ENCODE measurements around the gene LARP1. TPM values are rescaled to one million over a fixed set of nuclear protein-coding genes. Genes with fewer than 3 reads are reported as not detected.

Gene LARP1
- polyA plus RNA-seq, 1 donor from 2014 or later: 24.9 TPM

DNA sequence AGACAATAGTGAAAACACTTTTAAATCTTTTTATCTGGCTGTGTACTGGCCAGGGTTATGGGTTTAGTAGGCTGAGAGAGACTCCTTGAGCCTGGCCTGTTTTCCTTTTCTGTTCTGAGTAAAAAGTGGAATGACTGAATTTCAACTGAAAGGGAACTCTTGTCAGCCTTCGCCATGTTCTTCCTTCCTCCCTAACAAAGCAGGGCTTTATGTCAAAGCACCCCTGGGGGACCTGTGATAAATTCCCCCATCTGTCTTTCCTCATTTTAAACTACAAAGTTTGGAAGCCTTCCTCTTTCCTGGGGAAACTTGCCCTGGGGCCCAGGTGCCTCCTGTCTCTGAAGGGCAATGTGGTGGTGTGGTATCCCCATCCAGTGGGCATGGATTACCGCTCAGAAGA, 29.7 kb downstream of the LARP1 start:
- H3K9me3 Mint-ChIP-seq: no peaks in the 10 kb centered on the region
- peak overlapping the region in 2 of 4 donors; percentile 24 to 30 for H3K4me3 Mint-ChIP-seq
- H3K36me3 Mint-ChIP-seq: no peaks in the 10 kb centered on the region
- peak overlapping the region; percentile 28 to 83 (median 74) for H3K27ac Mint-ChIP-seq
- no peaks in the 10 kb centered on the region for H3K27me3 Mint-ChIP-seq
- H3K4me1 Mint-ChIP-seq: peaks cover 53 to 59% (median 59%) of the 10 kb centered on the region in 3 donors

DNA sequence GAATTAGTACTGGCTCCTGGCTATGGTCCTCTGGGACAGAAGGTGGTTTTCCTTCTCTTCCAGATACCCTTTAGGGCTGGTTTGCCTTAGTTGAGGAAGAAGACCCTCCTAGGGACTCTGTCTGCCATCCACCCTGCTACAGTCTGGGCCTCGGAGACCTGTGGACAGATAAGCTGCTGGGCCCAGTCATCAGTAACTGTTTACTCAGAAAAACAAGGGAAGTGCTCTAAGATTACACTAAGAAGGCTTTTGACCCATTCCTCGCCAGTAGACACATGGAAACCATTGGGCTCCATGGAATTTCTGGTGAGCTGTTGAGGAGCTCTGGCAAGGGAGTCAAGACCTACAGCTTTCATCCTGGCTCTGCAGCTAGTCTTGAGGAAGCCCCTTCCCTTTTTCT, 31.2 kb downstream of the LARP1 start:
- peak overlapping the region in 1 of 4 donors; percentile 41 for H3K4me3 Mint-ChIP-seq
- H3K27me3 Mint-ChIP-seq: no peaks in the 10 kb centered on the region
- peak overlapping the region in 2 of 3 donors; percentile 59 to 62 for H3K27ac Mint-ChIP-seq
- H3K36me3 Mint-ChIP-seq: no peaks in the 10 kb centered on the region
- peaks cover 50 to 59% (median 55%) of the 10 kb centered on the region in 3 donors for H3K4me1 Mint-ChIP-seq
- H3K9me3 Mint-ChIP-seq: no peaks in the 10 kb centered on the region

DNA sequence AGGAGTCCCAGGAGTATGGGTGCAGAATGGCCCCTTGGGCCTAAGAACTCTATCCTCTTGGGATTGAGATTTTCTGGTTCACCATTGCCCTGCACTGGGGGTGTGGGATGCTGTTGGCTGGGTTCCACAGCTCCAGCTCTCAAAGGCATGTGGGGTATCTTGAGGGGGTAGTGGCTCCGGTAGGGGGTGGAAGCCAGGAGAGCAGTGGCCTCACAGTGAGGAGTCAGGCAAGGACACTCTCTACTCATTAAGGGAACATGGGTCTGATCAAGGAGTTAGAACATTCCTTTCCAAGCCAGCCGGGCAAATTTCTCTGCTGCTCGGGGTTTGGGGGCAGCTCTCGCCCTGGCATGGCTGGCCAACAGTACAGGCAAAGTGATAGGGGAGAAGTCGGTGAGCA, 33.0 kb downstream of the LARP1 start:
- Mint-ChIP-seq H3K36me3 (peaks cover 3% of the 10 kb centered on the region), H3K9me3 (no peaks in the 10 kb centered on the region), H3K4me1 (peaks cover 42 to 51% (median 50%) of the 10 kb centered on the region in 3 donors), H3K27ac (peak overlapping the region; percentile 38 to 80 (median 78)), H3K4me3 (peak overlapping the region in 3 of 4 donors; percentile 25 to 80 (median 77)), H3K27me3 (no peaks in the 10 kb centered on the region)

DNA sequence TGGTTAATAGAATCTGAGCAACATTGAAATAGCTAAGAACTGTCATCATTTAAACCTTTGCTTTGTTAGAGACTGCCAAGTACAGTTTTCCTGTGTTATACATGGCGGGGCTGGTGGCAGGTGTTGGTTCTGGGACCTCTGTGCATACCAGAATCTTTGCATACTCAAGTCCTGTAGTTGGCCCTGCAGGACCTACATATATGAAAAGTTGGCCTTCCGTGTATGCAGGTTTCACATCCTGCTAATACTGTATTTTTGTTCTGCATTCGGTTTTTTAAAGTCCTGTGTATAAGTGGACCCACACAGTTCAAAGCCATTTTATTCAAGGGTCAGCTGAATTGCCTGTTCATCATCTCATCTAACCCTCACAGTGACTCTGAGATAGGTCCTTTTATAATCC, 36.4 kb downstream of the LARP1 start:
- peaks cover 20 to 27% (median 24%) of the 10 kb centered on the region in 3 donors for H3K4me1 Mint-ChIP-seq
- H3K9me3 Mint-ChIP-seq: no peaks in the 10 kb centered on the region
- H3K27me3 Mint-ChIP-seq: no peaks in the 10 kb centered on the region
- peaks cover 3% of the 10 kb centered on the region for H3K36me3 Mint-ChIP-seq
- H3K27ac Mint-ChIP-seq: peak overlapping the region; percentile 43 to 48 (median 46)
- H3K4me3 Mint-ChIP-seq: peak overlapping the region in 2 of 4 donors; percentile 2 to 55

DNA sequence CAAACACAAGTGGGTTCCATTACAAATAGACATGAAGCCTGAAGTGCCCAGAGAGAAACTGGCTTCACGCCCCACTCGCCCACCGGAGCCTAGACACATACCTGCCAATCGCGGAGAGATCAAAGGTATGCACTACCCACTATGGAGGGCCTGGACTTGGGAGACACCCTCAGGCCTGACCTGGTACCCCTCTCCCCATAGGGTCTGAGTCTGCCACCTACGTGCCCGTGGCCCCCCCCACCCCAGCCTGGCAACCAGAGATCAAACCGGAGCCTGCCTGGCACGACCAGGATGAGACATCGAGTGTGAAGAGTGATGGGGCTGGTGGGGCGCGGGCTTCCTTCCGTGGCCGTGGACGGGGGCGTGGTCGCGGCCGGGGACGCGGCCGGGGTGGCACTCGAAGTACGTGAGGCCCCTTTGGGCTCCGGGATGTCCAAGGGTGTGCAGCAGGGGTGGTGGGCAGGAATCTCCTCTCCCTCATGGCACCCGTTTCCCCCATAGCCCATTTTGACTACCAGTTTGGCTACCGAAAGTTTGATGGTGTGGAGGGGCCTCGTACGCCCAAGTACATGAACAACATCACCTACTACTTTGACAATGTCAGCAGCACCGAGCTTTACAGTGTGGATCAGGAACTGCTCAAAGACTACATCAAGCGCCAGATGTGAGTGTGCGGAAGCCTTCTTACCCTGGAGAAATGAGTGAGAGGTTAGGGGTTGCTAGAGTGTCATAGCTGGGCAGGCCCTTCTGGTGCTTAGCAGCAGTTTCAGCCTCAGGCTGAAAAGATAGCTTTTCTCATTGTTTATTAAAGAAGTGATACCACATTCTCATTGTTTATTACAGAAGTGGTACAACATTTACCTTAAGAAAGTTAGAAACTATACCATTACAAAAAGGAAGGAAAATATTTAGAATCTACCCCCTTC, 38.7 kb downstream of the LARP1 start:
- H3K36me3 Mint-ChIP-seq: peaks cover 3% of the 10 kb centered on the region
- no peaks in the 10 kb centered on the region for H3K9me3 Mint-ChIP-seq
- no peak overlapping the region for H3K27ac Mint-ChIP-seq
- H3K4me3 Mint-ChIP-seq: no peak overlapping the region
- H3K27me3 Mint-ChIP-seq: no peaks in the 10 kb centered on the region
- H3K4me1 Mint-ChIP-seq: peaks cover 9 to 14% (median 11%) of the 10 kb centered on the region in 3 donors

DNA sequence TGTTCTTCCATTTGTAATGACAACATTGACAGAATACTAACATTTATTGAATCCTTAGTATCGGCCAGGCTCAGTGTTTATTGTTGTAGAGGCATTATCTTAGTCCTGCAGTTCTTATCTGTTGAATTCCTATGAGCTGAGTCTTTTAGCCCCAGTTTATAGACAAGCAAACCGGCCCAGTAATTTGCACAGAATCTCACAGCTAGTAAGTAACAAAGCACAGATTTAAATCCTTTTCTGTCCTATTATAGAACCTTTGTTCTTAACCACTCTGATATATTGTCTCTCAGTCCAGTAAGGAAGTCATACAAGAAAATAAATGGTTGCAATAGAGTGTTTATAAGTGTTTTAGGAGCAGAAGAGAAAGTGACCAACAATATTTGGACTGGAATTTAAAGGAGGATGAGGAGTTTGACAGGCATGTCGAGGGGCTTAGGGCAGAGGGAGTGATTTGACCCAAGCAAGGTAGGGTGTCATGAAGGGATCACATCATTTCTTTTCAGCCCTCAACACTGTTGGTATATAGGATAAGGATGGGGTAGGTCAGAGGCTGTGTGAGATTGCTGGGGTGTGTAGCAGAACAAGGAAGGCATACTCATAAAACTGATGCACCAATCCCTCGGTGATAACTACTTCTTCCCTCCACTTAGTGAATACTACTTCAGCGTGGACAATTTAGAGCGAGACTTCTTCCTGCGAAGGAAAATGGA, 39.5 kb downstream of the LARP1 start:
- Mint-ChIP-seq H3K4me3 (no peak overlapping the region), H3K27ac (peak overlapping the region in 1 of 3 donors; percentile 1), H3K4me1 (peaks cover 9 to 14% (median 11%) of the 10 kb centered on the region in 3 donors), H3K9me3 (no peaks in the 10 kb centered on the region), H3K36me3 (peaks cover 3% of the 10 kb centered on the region), H3K27me3 (no peaks in the 10 kb centered on the region)

DNA sequence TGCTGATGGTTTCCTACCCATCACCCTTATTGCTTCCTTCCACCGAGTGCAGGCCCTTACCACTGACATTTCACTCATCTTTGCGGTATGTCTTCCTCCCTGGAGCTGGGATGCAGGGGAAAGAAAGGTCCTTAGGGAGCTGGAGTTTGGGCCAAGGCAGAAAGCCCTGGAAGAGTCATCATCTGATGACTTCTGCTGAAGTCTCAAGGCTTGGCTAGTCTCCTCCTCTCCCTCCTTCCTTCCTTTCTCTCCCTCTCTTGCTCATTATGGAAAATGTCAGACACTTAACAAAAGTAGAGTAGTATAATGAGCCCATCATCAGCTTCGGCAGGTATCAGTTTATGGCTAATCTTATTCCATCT, 40.0 kb downstream of the LARP1 start:
- Mint-ChIP-seq H3K9me3 (no peaks in the 10 kb centered on the region), H3K27me3 (no peaks in the 10 kb centered on the region), H3K27ac (no peak overlapping the region), H3K36me3 (peaks cover 6% of the 10 kb centered on the region), H3K4me1 (peaks cover 5 to 14% (median 11%) of the 10 kb centered on the region in 3 donors), H3K4me3 (no peak overlapping the region)

DNA sequence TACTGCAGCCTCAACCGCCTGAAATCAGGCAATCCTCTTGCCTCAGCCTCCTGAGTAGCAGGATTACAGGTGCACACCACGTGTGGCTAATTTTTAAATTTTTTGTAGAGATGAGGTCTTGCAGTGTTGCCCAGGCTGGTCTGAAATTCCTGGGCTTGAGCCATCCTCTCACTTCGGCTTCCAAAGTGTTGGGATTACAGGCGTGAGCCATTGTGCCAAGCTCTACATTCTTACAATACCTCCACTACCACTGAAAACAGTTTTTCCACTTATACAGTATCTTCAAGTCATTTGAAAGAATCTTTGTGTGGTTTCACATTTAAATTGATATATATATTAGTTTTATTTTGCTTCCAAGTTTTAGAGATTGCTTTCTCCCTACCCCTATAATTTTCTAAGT, 42.6 kb downstream of the LARP1 start:
- peaks cover 10% of the 10 kb centered on the region for H3K36me3 Mint-ChIP-seq
- H3K27me3 Mint-ChIP-seq: no peaks in the 10 kb centered on the region
- H3K27ac Mint-ChIP-seq: no peak overlapping the region
- peaks cover 0 to 7% (median 0%) of the 10 kb centered on the region in 3 donors for H3K4me1 Mint-ChIP-seq
- H3K4me3 Mint-ChIP-seq: no peak overlapping the region
- no peaks in the 10 kb centered on the region for H3K9me3 Mint-ChIP-seq

DNA sequence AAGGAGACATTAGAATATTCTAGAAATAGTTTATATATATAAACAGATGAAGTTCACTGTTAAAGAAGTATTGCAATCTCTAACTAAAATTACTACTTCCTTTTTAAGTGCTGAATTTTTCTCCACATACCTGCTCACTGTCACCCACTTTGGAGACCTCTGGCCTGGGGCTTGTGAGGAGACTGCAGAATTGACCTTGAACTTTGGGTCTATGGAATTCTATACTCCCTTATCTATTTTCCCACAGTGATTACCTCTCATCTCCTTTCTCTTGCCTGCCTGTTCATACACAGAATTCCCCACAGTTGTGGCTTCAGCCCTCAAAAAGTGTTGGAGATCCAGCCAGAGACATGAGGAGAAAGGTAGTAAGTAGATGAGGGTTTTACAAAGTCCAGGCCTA, 45.4 kb downstream of the LARP1 start:
- H3K4me3 Mint-ChIP-seq: no peak overlapping the region
- peak overlapping the region in 1 of 3 donors; percentile 68 for H3K27ac Mint-ChIP-seq
- no peaks in the 10 kb centered on the region for H3K9me3 Mint-ChIP-seq
- peaks cover 12% of the 10 kb centered on the region for H3K36me3 Mint-ChIP-seq
- no peaks in the 10 kb centered on the region for H3K27me3 Mint-ChIP-seq
- peaks cover 0 to 7% (median 0%) of the 10 kb centered on the region in 3 donors for H3K4me1 Mint-ChIP-seq

DNA sequence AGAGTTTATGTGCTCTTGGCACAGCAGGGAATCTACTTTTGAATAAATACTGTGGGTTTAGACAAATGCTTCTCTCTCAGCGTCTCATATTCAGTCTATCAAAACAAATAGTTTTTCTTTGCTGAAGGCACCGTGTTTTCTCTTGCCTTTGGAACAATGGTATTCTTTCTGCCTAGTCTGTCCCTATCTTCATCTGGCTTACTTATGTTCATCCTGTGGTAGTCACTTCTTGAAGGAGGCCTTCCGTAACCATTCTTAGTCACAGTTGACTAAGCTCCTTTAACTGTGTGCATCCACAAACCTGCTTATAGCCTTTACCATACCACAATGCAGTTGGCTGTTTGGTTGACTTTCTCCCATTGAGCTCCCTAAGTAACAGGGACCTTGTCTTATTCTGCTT, 45.9 kb downstream of the LARP1 start:
- Mint-ChIP-seq H3K4me3 (no peak overlapping the region), H3K27me3 (no peaks in the 10 kb centered on the region), H3K36me3 (peaks cover 12% of the 10 kb centered on the region), H3K9me3 (no peaks in the 10 kb centered on the region), H3K4me1 (peaks cover 0 to 7% (median 0%) of the 10 kb centered on the region in 3 donors), H3K27ac (no peak overlapping the region)

DNA sequence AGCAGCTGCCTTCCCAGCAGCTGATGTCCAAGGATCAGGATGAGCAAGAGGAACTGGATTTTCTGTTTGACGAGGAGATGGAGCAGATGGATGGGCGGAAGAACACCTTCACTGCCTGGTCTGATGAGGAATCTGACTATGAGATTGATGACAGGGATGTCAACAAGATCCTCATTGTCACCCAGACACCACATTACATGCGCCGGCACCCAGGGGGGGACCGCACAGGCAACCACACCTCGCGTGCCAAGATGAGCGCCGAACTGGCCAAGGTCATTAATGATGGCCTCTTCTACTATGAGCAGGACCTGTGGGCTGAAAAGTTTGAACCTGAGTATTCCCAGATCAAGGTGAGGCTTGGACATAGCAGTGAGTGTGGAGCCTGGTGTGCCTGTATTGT, 46.9 kb downstream of the LARP1 start:
- H3K9me3 Mint-ChIP-seq: no peaks in the 10 kb centered on the region
- peaks cover 12% of the 10 kb centered on the region for H3K36me3 Mint-ChIP-seq
- H3K4me1 Mint-ChIP-seq: no peaks in the 10 kb centered on the region
- H3K27ac Mint-ChIP-seq: no peak overlapping the region
- H3K27me3 Mint-ChIP-seq: no peaks in the 10 kb centered on the region
- no peak overlapping the region for H3K4me3 Mint-ChIP-seq

DNA sequence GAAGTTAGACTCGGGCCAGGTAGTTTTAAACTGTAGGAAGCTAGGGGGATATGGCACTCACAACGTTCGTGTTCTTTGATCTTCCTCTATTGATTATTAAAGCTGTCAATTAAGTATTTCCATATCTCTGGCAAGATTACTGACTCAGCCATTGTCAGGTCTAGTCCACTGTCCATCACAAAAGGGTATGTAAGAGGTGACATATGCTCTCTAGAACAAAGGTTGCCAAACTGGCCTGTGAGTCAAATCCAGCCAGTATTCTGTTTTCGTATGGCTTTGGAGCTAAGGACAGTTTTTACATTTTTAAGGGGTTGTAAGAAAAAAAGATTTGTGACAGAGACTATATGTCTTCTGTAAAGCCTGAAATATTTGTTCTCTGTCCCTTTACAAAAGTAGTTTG, 51.0 kb downstream of the LARP1 start:
- Mint-ChIP-seq H3K27me3 (no peaks in the 10 kb centered on the region), H3K36me3 (peaks cover 10% of the 10 kb centered on the region), H3K9me3 (no peaks in the 10 kb centered on the region), H3K27ac (peak overlapping the region in 1 of 3 donors; percentile 1), H3K4me3 (no peak overlapping the region), H3K4me1 (peaks cover 0 to 2% (median 0%) of the 10 kb centered on the region in 3 donors)

DNA sequence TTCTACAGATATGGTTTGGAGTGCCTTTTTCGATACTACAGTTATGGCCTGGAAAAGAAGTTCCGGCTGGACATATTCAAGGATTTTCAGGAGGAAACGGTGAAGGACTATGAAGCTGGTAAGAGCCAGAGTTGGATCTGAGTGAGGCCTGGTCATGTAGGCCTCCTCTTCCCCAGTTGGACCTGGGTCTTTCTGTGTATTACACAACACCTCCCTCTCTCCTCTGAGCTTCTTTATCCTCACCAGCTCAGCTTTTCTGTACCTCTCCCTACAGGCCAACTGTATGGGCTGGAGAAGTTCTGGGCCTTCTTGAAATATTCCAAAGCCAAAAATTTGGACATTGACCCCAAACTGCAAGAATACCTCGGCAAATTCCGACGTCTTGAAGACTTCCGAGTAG, 56.1 kb downstream of the LARP1 start:
- peaks cover 18 to 20% (median 19%) of the 10 kb centered on the region in 3 donors for H3K4me1 Mint-ChIP-seq
- H3K36me3 Mint-ChIP-seq: peaks cover 5% of the 10 kb centered on the region
- H3K27ac Mint-ChIP-seq: peak overlapping the region in 1 of 3 donors; percentile 59
- no peaks in the 10 kb centered on the region for H3K9me3 Mint-ChIP-seq
- H3K27me3 Mint-ChIP-seq: no peaks in the 10 kb centered on the region
- H3K4me3 Mint-ChIP-seq: no peak overlapping the region

DNA sequence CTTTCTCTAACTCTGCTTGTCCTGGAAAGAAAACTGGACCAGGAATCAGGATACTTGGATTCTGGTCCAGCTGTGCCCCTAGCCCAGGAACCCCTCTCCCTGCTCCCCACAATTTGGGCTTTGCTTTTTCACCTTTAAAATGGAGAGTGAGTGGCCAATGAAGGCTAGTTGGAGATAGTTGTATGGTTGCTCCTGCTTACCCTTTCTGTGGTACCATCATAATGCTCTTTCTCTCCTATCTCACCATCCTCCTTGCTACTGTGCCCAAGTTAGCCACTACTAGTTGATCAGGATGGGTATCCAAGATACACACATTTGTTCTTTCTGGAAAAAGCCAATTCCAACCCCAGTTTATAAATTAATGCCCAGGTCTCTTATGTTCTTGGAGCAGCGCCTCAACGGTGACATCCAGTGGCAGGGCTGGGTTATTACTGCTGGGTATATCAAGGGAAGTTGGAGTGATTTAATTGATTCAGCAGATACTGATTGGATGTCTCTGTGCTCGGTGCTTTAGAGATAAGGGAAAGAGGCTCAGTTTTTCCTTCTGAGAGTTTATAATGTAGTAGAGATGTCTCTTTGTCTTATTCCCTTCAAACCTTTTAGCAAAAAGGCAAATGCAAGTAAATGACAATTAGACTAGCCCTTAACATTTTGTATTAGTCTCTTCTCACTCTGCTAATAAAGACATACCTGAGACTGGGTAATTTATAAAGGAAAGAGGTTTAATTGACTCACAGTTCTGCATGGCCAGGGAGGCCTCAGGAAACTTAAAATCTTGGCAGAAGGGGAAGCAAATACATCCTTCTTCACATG, 56.7 kb downstream of the LARP1 start:
- no peaks in the 10 kb centered on the region for H3K9me3 Mint-ChIP-seq
- peaks cover 18 to 20% (median 19%) of the 10 kb centered on the region in 3 donors for H3K4me1 Mint-ChIP-seq
- no peaks in the 10 kb centered on the region for H3K27me3 Mint-ChIP-seq
- no peak overlapping the region for H3K4me3 Mint-ChIP-seq
- H3K27ac Mint-ChIP-seq: peak overlapping the region in 2 of 3 donors; percentile 32 to 34
- peaks cover 5% of the 10 kb centered on the region for H3K36me3 Mint-ChIP-seq
